ENCODE results near the gene LONP1.

LONP1 gene

GRCh38 chr19:5678071-5678718 lies 41.8 kb downstream of the LONP1 start:
- no peak for TF ChIP-seq CTCF (IDR thresholded peaks at IDR 0.05; ENCODE audit: insufficient read depth, missing control alignments)

GRCh38 chr19:5677580-5677979 lies 42.4 kb downstream of the LONP1 start:
- DNase-seq (ENCODE audit: insufficient read length, low spot score) (no peak), FAIRE-seq (no peak)
- TF ChIP-seq CTCF (IDR thresholded peaks at IDR 0.05; ENCODE audit: insufficient read depth, missing control alignments), result no peak

More at GRCh38 chr19:5678071-5678718, 41.8 kb downstream of the LONP1 start:
- FAIRE-seq (no peak), DNase-seq (ENCODE audit: insufficient read length, low spot score) (no peak)

GRCh38 chr19:5677136-5677535 lies 42.8 kb downstream of the LONP1 start:
- no peak for FAIRE-seq

GRCh38 chr19:5676772-5677105 lies 43.2 kb downstream of the LONP1 start:
- DNase-seq (ENCODE audit: insufficient read length, low spot score) (no peak), FAIRE-seq (no peak)
- no peak for TF ChIP-seq CTCF (IDR thresholded peaks at IDR 0.05; ENCODE audit: insufficient read depth, missing control alignments)

More at GRCh38 chr19:5677136-5677535, 42.8 kb downstream of the LONP1 start:
- TF ChIP-seq CTCF (IDR thresholded peaks at IDR 0.05; ENCODE audit: insufficient read depth, missing control alignments), result no peak
- DNase-seq (ENCODE audit: insufficient read length, low spot score), result no peak

GRCh38 chr19:5676105-5676771 lies 43.7 kb downstream of the LONP1 start:
- DNase-seq (ENCODE audit: insufficient read length, low spot score) (no peak), FAIRE-seq (no peak)
- no peak for TF ChIP-seq CTCF (IDR thresholded peaks at IDR 0.05; ENCODE audit: insufficient read depth, missing control alignments)

- FAIRE-seq, result no peak
- no peak for TF ChIP-seq CTCF (IDR thresholded peaks at IDR 0.05; ENCODE audit: insufficient read depth, missing control alignments)
- DNase-seq (ENCODE audit: insufficient read length, low spot score), result no peak
These were observed 45.2 kb downstream of the LONP1 start for GRCh38 chr19:5674714-5675113.

- FAIRE-seq (no peak), DNase-seq (ENCODE audit: insufficient read length, low spot score) (no peak)
- TF ChIP-seq CTCF (IDR thresholded peaks at IDR 0.05; ENCODE audit: insufficient read depth, missing control alignments), result no peak
These were observed 46.2 kb downstream of the LONP1 start for GRCh38 chr19:5673752-5674151.

Measured in D721Med (cell line).